Hepatocyte (in vitro differentiated cells): ENCODE results near the gene TOMM5. TPM values are rescaled to one million over a fixed set of nuclear protein-coding genes. Genes with fewer than 3 reads are reported as not detected.

Experiments used
- DNase-seq: peaks from one replicate; pipeline ENCODE4 v3.0.0-alpha.2; 2016; ENCODE audit warnings: low spot score
- H2AFZ ChIP-seq: fragments of 200-600 bp; sonication (generic); 2 replicates; pipeline ENCODE4 v1.6.0; 2016; ENCODE audit warnings: antibody characterized with exemption, mild to moderate bottlenecking
- H3K27ac ChIP-seq: fragments of 200-600 bp; sonication (generic); 2 replicates; pipeline ENCODE4 v1.5.1; 2016; ENCODE audit warnings: mild to moderate bottlenecking
- H3K27me3 ChIP-seq: fragments of 200-600 bp; sonication (generic); 2 replicates; pipeline ENCODE4 v1.6.1; 2016
- H3K36me3 ChIP-seq: fragments of 200-600 bp; sonication (generic); replicated peaks from 2 replicates; pipeline ENCODE4 v1.5.1; 2016; ENCODE audit warnings: low read depth; ENCODE audit not compliant: insufficient read depth
- H3K4me1 ChIP-seq: fragments of 200-600 bp; sonication (generic); 2 replicates; pipeline ENCODE4 v1.5.1; 2016; ENCODE audit warnings: mild to moderate bottlenecking, moderate library complexity; ENCODE audit not compliant: insufficient read depth
- H3K4me2 ChIP-seq: fragments of 200-600 bp; sonication (generic); 2 replicates; pipeline ENCODE4 v1.6.0; 2016
- H3K4me3 ChIP-seq: fragments of 200-600 bp; sonication (generic); 2 replicates; pipeline ENCODE4 v1.5.1; 2016; ENCODE audit warnings: mild to moderate bottlenecking
- H3K79me2 ChIP-seq: fragments of 200-600 bp; sonication (generic); 2 replicates; pipeline ENCODE4 v1.6.0; 2017; ENCODE audit warnings: mild to moderate bottlenecking
- H3K9me2 ChIP-seq: fragments of 200-600 bp; sonication (generic); replicated peaks from 2 replicates; pipeline ENCODE4 v1.6.0; 2017; ENCODE audit warnings: mild to moderate bottlenecking; ENCODE audit not compliant: insufficient read depth
- H3K9me3 ChIP-seq: fragments of 200-600 bp; sonication (generic); 2 replicates; pipeline ENCODE4 v1.5.1; 2016; ENCODE audit warnings: low read depth, mild to moderate bottlenecking
- H4K20me1 ChIP-seq: fragments of 200-600 bp; sonication (generic); 2 replicates; pipeline ENCODE4 v1.6.0; 2016; ENCODE audit warnings: mild to moderate bottlenecking; ENCODE audit not compliant: insufficient read depth, poor library complexity, severe bottlenecking
- EZH2 ChIP-seq: fragments of 200-600 bp; sonication (generic); IDR thresholded peaks from 2 replicates; pipeline ENCODE4 v1.6.1; 2016; ENCODE audit warnings: antibody characterized with exemption, mild to moderate bottlenecking, borderline replicate concordance
- EZH2phosphoT487 ChIP-seq: fragments of 200-600 bp; sonication (generic); IDR thresholded peaks from one replicate; pipeline ENCODE4 v1.6.1; 2018; ENCODE audit warnings: antibody characterized with exemption, mild to moderate bottlenecking, low read depth, moderate library complexity; ENCODE audit not compliant: unreplicated experiment, severe bottlenecking
- WGBS: methylation state at CpG from one replicate; pipeline ENCODE4 v1.1.6; 2016; ENCODE audit warnings: low lambda C conversion rate; ENCODE audit errors: missing lambda C conversion rate; 5-methylcytosine and 5-hydroxymethylcytosine counted together
- polyA plus RNA-seq: library from polyadenylated mRNA; unstranded; fragments of >200 nt; fragmentation: Nextera tagmentation; extraction: Ambion mirVana; gene quantifications from 2 replicates; pipeline ENCODE4 v1.2.1, GENCODE V29; 2016
- total RNA-seq: library from RNA; depleted of rRNA; stranded (reverse); fragments of >200 nt; gene quantifications from 2 replicates; pipeline ENCODE4 v1.2.3, GENCODE V29; 2014
- TF ChIP-seq, protein P1 (sequence below): fragments of 200-600 bp; sonication (generic); IDR thresholded peaks from 2 replicates; pipeline ENCODE4 v1.5.1; 2016; ENCODE audit warnings: antibody characterized with exemption, mild to moderate bottlenecking; ENCODE audit not compliant: poor library complexity

TOMM5 gene
- total and polyA plus RNA-seq, 2 experiments from 2014 or later: 187 to 283 TPM

DNA sequence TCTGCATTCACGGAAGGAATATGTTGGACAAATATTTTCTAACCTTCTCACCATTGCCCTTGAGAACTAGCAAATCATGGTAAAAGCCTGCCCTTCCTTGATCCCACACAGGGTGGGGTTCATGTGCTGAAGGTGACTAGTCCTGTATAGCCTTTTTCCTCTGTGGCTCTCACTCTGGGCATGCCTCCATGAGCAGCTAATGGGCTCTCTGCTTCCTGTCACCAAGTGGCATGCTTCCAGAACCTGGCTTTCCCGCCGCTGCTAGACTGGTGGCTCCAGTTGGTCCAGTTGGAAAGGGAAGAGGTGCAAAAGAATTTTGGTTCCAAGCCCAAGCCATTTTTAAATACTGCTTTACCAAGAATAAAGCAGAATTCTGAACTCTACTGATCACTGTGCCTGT lies 51.8 kb downstream of the TOMM5 start:
- H3K79me2 ChIP-seq: no peaks in the 10 kb centered on the region
- TF ChIP-seq EZH2phosphoT487: no peak
- TF ChIP-seq, protein P1, sequence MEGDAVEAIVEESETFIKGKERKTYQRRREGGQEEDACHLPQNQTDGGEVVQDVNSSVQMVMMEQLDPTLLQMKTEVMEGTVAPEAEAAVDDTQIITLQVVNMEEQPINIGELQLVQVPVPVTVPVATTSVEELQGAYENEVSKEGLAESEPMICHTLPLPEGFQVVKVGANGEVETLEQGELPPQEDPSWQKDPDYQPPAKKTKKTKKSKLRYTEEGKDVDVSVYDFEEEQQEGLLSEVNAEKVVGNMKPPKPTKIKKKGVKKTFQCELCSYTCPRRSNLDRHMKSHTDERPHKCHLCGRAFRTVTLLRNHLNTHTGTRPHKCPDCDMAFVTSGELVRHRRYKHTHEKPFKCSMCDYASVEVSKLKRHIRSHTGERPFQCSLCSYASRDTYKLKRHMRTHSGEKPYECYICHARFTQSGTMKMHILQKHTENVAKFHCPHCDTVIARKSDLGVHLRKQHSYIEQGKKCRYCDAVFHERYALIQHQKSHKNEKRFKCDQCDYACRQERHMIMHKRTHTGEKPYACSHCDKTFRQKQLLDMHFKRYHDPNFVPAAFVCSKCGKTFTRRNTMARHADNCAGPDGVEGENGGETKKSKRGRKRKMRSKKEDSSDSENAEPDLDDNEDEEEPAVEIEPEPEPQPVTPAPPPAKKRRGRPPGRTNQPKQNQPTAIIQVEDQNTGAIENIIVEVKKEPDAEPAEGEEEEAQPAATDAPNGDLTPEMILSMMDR: no peak
- TF ChIP-seq EZH2: no peak
- H3K4me1 ChIP-seq: no peaks in the 10 kb centered on the region
- H3K27me3 ChIP-seq: no peaks in the 10 kb centered on the region
- no peak overlapping the region for H3K4me3 ChIP-seq
- no peaks in the 10 kb centered on the region for H3K36me3 ChIP-seq
- DNase-seq: no peak
- no peak overlapping the region for H3K4me2 ChIP-seq
- H3K9me3 ChIP-seq: no peaks in the 10 kb centered on the region
- H3K9me2 ChIP-seq: no peaks in the 10 kb centered on the region
- WGBS: 87% methylated on average over 3 of the region's 3 CpGs
- no peaks in the 10 kb centered on the region for H4K20me1 ChIP-seq
- H3K27ac ChIP-seq: no peak overlapping the region
- no peak overlapping the region for H2AFZ ChIP-seq

DNA sequence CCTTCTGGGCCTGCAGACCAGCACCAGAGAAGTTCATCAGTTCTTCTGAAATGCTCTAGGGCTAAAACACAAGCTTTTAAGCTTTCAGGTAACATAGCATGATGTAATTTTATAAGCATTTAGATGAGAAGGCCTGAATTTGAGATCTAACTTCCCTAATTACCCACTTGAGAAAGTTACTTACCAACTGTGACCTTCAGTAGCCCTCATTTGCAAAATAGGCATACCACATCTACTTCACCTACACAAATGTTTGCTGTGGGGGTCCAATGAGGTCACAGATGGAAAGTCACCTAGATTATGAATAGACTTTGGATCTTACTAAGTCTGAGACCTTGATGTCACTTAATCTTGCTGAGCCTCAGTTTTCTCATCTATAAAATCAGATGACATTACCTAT lies 52.8 kb downstream of the TOMM5 start:
- H3K9me2 ChIP-seq: no peaks in the 10 kb centered on the region
- H3K36me3 ChIP-seq: no peaks in the 10 kb centered on the region
- H3K4me2 ChIP-seq: no peak overlapping the region
- no peak overlapping the region for H3K27ac ChIP-seq
- TF ChIP-seq, protein P1: no peak
- TF ChIP-seq EZH2phosphoT487 (no peak), EZH2 (no peak)
- no peaks in the 10 kb centered on the region for H3K9me3 ChIP-seq
- no peaks in the 10 kb centered on the region for H3K4me1 ChIP-seq
- no peak overlapping the region for H3K4me3 ChIP-seq
- H3K27me3 ChIP-seq: no peaks in the 10 kb centered on the region
- no peak for DNase-seq
- no peak overlapping the region for H2AFZ ChIP-seq
- H3K79me2 ChIP-seq: no peaks in the 10 kb centered on the region
- H4K20me1 ChIP-seq: no peaks in the 10 kb centered on the region

Other genes with a start within 250 kb of the TOMM5 start
- 164 and 168 TPM in 2 replicates for gene GRHPR, start 169.9 kb downstream of the TOMM5 start, total RNA-seq
- 119 and 137 TPM in 2 replicates for gene GRHPR, start 169.9 kb downstream of the TOMM5 start, polyA plus RNA-seq
- 16.1 and 21.8 TPM in 2 replicates for gene ZBTB5, start 127.1 kb downstream of the TOMM5 start, total RNA-seq
- gene ZBTB5, start 127.1 kb downstream of the TOMM5 start, polyA plus RNA-seq: 3.8 and 4.3 TPM in 2 replicates
- gene POLR1E, start 106.6 kb downstream of the TOMM5 start, total RNA-seq: 13.3 and 13.6 TPM in 2 replicates
- gene POLR1E, start 106.6 kb downstream of the TOMM5 start, polyA plus RNA-seq: 6.5 and 8.4 TPM in 2 replicates
- 10.2 and 12.5 TPM in 2 replicates for gene FBXO10, start 16.2 kb downstream of the TOMM5 start, total RNA-seq
- gene FBXO10, start 16.2 kb downstream of the TOMM5 start, polyA plus RNA-seq: 7.4 and 9.8 TPM in 2 replicates
- gene FRMPD1, start 58.4 kb upstream of the TOMM5 start, total RNA-seq: 0.10 and 0.28 TPM in 2 replicates
- gene FRMPD1, start 58.4 kb upstream of the TOMM5 start, polyA plus RNA-seq: 0.36 and 1.2 TPM in 2 replicates
- 3.0 and 5.2 TPM in 2 replicates for gene TRMT10B, start 161.2 kb upstream of the TOMM5 start, total RNA-seq
- gene TRMT10B, start 161.2 kb upstream of the TOMM5 start, polyA plus RNA-seq: 4.1 and 4.8 TPM in 2 replicates
- 25.4 and 28.5 TPM in 2 replicates for gene EXOSC3, start 192.5 kb upstream of the TOMM5 start, total RNA-seq
- 43.1 and 48.1 TPM in 2 replicates for gene EXOSC3, start 192.5 kb upstream of the TOMM5 start, polyA plus RNA-seq
- 23.9 and 38.7 TPM in 2 replicates for gene DCAF10, start 208.2 kb upstream of the TOMM5 start, total RNA-seq
- 24.4 and 29.2 TPM in 2 replicates for gene DCAF10, start 208.2 kb upstream of the TOMM5 start, polyA plus RNA-seq